CD4-positive, alpha-beta T cell treated with Interleukin-12 subunit alpha and Interleukin-12 subunit beta, for 1 hour (primary cell): ENCODE data around the gene CDK6.
A peak's percentile ranks its signal among the peaks of the same experiment; 100 is the strongest.

Experiments
- DNase-seq: peaks from one replicate; pipeline ENCODE4 v3.0.0-alpha.2; 2020

Gene CDK6

GRCh38 chr7:92636018-92636560, 200.3 kb downstream of the CDK6 start:
- no peak for DNase-seq

GRCh38 chr7:92635538-92635937, 200.8 kb downstream of the CDK6 start:
- no peak for DNase-seq

GRCh38 chr7:92634924-92635519, 201.4 kb downstream of the CDK6 start:
- peak; percentile 34 for DNase-seq

- DNase-seq, result no peak
These were observed 202.2 kb downstream of the CDK6 start for GRCh38 chr7:92634205-92634604.

GRCh38 chr7:92633211-92633906, 203.0 kb downstream of the CDK6 start:
- peak; percentile 53 for DNase-seq

GRCh38 chr7:92632791-92633190, 203.6 kb downstream of the CDK6 start:
- DNase-seq, result no peak

- no peak for DNase-seq
These were observed 204.4 kb downstream of the CDK6 start for GRCh38 chr7:92631850-92632487.

- DNase-seq, result no peak
These were observed 205.1 kb downstream of the CDK6 start for GRCh38 chr7:92631067-92631849.

- DNase-seq, result no peak
These were observed 206.6 kb downstream of the CDK6 start for GRCh38 chr7:92629779-92630178.

- DNase-seq, result no peak
These were observed 208.4 kb downstream of the CDK6 start for GRCh38 chr7:92627956-92628355.

GRCh38 chr7:92626281-92626809, 210.0 kb downstream of the CDK6 start:
- no peak for DNase-seq

- DNase-seq, result no peak
These were observed 210.8 kb downstream of the CDK6 start for GRCh38 chr7:92625617-92626016.

- no peak for DNase-seq
These were observed 211.9 kb downstream of the CDK6 start for GRCh38 chr7:92624298-92624996.

- DNase-seq, result no peak
These were observed 212.8 kb downstream of the CDK6 start for GRCh38 chr7:92623544-92623943.

- no peak for DNase-seq
These were observed 213.7 kb downstream of the CDK6 start for GRCh38 chr7:92622685-92623084.

- DNase-seq, result no peak
These were observed 214.3 kb downstream of the CDK6 start for GRCh38 chr7:92622030-92622429.

GRCh38 chr7:92621561-92622023, 214.8 kb downstream of the CDK6 start:
- no peak for DNase-seq

GRCh38 chr7:92621026-92621540, 215.3 kb downstream of the CDK6 start:
- DNase-seq, result peak; percentile 85

GRCh38 chr7:92615861-92616260, 220.5 kb downstream of the CDK6 start:
- DNase-seq, result no peak

- DNase-seq, result no peak
These were observed 221.7 kb downstream of the CDK6 start for GRCh38 chr7:92614660-92615174.

- no peak for DNase-seq
These were observed 222.7 kb downstream of the CDK6 start for GRCh38 chr7:92613720-92614119.

GRCh38 chr7:92613214-92613613, 223.2 kb downstream of the CDK6 start:
- DNase-seq, result no peak
